Measurements from ENCODE around the gene GRK5.
A peak's percentile ranks its signal among the peaks of the same experiment; 100 is the strongest.

Gene GRK5

DNA sequence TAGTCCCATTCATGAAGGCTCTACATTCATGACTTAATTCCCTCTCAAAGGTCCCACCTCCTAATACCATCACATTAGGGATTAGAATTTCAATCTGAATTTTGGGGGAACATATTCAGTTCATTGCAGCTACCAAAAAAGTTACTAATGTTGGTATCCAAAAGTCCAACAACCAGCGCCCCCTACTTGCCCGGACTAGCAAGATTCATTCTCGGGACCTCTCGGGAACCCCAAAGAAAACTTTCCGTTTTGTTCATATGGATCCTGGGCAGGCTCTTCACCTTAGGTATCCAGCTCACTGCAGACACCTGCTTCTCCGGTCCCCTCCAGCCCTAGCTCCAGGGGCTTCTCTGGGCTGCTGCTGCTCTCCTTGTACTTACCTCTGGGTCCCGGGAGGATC is 8.9 kb upstream of the GRK5 start:
- DNase-seq (ENCODE audit: low read depth in 2 of 2) = peak in 1 of 2 experiments; percentile 29

DNA sequence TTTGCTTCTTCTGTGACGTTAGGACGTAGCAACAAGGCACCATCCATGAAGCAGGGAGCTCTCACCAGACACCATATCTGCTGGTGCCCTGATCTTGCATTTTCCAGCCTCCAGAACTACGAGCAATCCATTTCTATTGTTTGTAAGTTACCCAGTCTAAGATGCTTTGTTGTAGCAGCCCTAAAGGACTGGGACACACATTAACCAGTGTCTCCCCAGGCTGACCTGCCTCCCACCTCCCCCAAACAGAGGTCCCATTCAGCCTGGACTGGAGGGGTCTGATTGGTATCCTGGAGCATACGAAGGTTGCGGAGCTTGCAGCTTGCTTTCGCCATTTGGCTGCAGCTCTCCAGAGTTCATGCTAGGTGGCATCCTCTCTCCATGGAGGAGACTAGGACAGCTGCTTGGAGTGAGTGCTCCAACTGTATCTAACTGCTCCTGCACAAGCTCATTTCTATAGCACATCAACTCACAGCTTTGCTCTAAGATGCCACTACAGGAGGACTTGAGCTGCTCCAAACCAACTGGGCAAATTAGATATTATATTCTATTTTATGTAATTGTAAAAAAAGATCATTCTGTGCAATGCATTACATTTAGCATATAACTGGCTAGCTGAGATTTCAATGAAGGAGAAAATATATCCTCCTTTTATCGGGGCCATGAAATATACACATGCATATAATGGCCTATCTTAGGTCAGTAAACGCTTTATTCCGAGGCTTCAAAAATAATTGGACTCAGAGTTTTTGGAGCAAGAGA is 8.0 kb upstream of the GRK5 start:
- DNase-seq (ENCODE audit: low read depth in 2 of 2) = peak in 1 of 2 experiments; percentile 29

DNA sequence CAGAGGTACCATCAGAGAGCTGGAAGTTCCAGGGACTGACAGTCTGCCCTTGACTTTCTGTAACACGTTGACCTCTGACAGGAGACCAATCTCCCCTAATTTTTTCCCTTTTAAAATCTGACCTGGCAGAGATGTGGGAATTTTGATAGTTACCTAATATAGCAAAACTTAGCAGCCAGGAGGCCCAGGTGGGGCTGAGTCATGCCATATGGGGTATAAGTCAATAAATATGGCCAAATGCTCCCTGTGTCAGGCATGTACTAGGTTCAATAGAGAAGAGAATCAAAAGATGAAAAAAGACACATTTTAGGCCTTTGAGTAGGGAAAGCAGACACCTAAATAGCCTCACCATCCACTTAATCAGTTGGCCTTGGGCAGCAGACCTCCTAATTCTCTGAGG is 6.1 kb upstream of the GRK5 start:
- DNase-seq (ENCODE audit: low read depth in 2 of 2) = no peak

DNA sequence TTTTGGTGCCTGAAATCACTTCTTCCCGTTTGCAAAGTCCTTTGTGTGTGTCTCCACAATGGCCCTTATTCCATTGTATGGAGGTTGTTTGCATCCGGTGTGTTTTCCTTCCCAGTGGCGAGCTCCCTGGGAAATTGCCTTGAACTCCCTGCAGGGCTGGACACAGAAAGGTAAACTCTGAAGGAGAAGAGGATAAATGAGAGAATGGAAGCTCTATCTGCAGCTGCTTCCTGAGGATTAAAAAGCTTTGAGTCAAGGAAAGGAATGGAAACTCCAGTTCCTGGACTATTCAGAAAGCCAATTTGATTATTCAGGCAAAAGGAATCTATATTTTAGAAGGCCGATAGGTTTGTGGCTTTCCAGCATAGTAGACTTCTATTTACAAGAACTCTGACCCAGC is 4.4 kb upstream of the GRK5 start:
- no peak for DNase-seq (ENCODE audit: low read depth in 2 of 2)

DNA sequence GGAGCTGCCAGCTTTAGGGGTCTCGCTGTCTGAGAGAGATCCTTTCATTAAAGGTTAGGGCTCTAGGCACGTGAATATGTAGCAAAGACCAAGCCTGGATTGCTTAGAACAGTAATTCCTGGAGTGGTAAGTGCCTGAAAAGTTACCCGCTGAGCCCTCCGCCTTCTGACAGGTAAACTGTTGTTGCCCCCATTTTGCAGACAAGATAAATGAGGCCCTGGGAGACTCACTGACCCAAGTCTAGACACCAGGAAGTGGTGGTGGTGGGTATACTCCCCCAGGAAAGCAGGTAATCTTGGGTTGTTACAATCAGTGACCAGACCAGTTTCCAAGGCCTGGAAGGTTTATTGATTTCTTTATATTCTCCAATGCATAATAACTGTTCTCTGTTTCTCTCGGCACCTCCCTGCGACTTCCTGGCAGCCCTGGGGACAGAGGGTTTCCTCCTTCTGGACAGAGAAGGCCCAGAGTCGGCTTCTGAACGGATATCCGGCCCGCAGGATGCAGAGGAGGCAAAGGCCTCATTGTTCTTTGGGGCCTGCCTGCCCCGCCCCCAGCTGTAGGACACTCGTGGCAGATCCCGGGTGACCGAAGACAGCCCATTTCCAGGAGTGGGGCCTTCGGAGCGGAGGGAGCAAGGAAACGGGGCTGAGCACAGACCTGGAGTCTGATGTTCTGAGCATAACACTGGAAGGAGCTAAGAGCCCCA is 1.3 kb upstream of the GRK5 start:
- DNase-seq (ENCODE audit: low read depth in 2 of 2) = peak; percentile 22 to 40

DNA sequence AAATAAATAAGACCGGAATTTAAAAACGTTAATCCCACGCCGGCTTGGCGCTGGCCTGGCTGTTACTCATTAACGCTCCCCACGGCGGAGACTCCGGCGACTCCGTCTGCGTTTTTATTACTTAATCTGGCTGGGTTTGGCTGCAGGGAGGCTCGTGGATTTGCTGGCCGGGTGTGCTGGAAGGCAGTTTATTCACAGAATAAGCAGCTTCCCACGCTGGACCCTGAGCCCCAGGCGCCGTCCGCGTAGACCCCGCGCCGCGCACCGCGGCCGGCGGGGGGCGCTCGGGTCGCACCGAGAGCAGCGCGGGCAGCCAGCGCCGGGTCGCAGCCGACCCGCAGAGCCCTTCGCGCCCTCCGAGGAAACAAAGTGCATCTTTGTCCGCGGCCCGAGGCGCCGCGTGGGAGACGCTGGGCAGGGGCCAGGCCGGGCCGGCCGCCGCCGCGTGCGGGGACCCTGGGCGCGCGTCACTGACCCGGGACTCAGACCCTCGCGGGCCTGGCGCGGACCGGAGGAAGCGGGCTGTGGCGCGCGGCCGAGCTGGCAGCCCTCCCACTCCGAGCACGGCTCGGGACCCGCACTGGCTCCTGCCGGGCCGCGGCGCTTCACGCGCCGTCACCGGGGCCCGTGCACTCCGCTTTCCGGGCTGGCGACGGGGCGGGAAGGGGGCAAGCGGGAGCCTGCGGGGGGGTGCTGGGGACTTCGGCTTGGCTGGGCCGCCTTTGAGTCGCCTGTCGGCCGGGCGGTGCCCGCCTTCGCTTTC is 587 bp upstream of the GRK5 start:
- peak; percentile 46 to 55 for DNase-seq (ENCODE audit: low read depth in 2 of 2)

DNA sequence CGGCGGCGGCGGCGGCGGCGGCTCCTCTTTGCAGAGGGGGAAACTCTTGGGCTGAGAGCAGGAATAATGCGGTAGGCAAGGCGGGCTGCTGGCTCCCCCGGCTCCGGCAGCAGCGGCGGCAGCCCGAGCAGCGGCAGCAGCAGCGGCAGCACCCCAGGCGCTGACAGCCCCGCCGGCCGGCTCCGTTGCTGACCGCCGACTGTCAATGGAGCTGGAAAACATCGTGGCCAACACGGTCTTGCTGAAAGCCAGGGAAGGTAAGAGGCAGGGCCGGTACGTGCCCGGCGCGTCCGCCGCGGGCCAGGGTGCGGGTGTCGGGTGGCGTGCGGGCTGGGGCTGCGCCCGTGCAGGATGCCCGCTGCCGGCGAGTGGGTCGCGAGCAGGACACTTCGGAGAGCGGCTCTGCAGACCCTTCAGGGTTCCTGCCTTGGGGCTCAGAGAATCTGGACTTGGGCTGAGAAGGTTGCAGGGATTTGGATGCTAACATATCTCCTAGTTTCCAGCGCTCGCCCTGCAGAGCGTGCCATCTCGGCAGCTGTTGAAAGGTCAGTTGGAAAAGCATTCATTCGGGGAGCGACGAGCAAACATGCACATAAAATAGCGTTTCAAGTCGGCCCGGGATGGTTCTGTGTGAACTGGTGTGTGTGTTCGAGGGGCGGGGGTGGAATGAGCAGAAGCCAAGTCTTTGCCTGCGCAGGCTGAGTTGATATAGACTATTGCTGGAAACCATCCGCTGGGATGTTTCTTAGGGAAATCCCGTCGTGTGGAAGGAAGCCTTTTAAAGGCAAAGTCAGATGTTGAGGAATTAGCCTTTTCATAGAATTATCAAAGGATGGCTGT is 562 bp downstream of the GRK5 start:
- DNase-seq (ENCODE audit: low read depth in 2 of 2) = peak in 1 of 2 experiments; percentile 33

DNA sequence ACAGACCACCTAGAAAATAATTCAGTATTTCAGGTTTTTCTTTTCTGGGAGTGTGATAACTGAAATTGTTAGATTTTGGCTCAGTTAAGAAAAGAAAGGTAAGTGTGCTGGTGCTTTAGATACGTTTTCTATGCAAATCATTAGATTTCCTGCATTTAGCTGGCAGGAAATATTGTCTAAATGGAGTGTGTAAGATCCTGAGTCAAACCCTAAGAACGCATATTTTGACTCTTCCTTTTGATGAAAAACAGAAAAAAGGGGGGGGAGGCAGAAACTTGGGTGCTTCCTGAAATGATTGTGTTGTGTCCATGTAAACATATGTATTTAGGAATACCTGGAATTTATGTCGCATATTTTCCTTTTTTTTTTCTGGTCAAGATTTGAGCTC is 1.2 kb downstream of the GRK5 start:
- DNase-seq (ENCODE audit: low read depth in 2 of 2) = no peak

DNA sequence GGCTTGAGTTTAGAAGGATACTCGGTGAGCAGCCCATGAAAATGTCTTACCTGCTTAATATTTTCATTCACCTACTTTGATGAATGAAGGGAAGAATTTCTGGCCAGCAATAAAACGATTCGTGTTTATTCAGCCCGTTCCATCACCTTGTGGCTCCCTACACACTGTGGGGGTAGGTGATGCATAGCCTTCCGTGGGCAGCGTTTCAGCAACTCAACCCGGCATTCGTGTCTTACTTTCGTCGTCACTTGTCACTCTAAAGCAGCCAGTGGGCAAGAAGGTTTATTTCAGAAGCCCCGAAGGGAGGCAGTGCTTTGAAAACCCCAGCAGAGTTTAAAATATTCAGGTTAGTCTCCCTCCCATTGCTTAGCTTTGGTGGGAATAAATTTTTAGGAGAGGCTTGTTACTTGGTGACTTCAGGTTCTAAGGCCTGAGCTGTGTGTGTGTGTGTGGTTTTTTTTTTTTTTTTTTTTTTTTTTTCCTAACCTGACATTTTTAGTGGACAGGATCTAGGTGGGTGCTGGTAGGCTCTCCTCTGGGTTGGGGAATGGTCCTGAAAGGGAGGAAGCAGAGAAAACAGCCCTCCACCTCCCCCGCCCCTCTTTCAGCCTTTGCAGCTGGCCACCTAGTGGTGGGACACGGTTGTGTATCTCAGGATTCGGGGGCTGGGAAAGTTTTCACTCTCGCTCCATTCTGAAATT is 1.8 kb downstream of the GRK5 start:
- DNase-seq (ENCODE audit: low read depth in 2 of 2) = peak; percentile 43 to 56

DNA sequence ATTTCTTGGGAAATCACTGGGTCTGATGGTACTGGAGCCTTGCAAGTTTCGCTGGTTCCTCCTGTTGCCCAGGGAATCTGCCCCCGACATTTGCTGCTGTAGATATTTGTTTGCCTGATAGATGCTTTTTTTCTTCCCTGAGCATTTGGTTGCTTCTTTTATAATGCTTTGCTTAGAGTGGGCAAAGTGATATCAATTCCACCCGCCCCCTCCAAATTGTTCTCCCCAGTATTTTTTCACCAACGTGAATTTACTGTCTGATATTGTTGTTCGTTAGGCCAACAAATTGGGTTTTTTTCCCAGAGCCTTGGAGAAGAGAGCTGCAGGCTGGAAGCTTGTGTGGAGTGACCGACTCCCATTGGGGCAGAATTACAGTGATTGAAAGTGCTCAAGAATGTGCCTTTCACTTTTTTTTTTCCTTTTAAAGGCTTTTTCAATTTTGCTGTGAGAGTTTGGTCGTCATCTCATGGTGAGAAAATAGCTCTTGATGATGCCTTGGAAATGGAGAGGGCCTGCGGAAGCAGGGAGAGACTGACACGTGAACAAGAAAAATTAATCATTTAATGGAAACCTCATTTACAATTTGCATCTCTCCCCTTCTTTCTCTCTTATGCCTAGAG is 2.5 kb downstream of the GRK5 start:
- DNase-seq (ENCODE audit: low read depth in 2 of 2) = no peak

DNA sequence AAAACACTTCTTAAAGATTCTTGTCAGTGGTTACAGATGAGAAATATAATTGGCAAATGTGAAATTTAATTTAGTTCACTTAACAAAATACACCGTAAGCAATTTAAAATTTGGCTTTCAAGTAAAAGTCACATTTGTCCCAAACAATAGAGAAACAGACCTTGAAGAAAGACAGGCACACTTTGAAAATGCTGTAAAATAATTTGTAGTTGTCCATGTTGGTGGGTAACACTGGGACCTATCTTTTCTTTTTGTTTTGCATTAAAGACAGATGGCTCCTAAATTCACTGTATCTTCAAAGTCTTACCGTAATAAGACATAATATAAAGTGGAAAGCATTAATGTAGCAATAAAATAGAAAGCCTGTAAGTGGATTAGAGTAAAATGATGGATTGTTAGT is 3.3 kb downstream of the GRK5 start:
- no peak for DNase-seq (ENCODE audit: low read depth in 2 of 2)

DNA sequence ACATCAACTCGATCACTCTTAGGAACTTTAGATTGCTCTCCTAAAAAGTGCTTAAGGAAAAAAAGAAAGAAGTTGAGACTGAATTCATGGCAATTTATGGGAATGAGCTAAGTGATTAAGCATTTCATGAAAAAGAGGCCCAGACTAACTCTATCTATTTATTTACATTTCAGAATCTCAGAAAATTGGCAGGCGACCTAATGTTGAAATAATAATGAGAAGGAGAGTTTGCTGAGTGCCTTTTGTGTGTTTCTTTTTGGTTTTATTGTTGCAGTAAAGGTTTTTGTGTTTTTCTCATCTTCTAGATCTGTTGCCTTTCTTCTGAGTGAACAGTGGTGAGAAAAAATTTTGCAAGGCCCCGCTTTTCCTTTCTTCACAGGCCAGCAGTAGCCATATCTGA is 3.8 kb downstream of the GRK5 start:
- DNase-seq (ENCODE audit: low read depth in 2 of 2) = no peak

DNA sequence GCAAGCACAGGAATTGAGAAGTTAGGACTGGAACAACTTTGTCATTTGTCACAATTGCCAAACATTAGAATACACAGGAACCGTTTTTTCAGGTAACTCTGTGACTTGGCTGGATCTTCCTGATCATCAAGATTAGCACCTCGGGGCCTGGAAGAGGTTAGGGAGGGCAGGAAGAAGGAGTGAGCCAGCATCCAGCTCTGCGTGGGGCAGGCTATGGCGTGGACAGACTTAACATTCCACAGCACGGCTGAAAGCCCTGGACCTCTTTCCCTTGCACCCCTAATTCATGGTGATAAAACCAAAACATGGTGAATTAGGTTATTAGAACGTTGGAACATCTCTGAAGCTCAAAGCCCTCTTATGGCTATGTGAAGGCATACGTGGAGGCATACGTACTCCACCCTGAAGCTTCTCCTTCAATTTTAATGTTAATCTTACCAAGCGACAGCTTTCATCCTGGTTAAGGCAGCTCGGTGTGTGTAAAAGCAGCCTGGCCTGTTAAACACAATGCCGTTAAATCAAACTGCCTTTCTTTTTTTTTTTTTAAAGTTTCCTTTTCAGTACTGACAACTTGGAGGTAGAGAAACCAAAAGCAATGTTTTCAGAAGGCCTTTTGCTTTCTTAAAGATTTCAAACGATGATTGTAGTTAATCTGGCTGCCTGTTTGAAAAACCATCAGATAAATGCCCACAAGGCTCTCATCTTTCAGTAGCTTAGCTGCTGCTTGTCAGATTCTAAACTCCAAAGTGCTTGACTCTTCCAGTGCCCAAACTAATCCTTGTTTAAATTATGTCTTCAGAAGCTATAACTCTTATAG is 4.5 kb downstream of the GRK5 start:
- DNase-seq (ENCODE audit: low read depth in 2 of 2) = no peak

DNA sequence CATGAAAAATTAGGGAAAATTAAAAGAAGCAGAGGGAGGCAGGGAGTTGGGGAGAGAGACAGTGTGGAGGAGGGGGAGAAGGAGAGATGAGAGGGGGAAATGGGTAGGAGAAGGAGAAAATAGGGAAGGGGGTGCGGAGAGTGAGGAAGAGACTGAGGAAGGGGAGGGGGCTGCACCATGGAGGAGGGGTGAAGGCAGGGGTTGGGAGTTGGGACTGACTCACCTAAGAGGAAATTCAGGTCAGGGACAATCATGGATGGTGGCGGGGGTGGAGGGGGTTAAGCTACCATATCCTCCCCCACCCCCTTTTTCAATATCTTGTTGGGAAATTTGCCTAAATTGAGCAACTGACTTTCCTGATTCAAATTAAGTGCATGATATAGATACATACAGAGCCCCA is 8.0 kb downstream of the GRK5 start:
- DNase-seq (ENCODE audit: low read depth in 2 of 2) = no peak

DNA sequence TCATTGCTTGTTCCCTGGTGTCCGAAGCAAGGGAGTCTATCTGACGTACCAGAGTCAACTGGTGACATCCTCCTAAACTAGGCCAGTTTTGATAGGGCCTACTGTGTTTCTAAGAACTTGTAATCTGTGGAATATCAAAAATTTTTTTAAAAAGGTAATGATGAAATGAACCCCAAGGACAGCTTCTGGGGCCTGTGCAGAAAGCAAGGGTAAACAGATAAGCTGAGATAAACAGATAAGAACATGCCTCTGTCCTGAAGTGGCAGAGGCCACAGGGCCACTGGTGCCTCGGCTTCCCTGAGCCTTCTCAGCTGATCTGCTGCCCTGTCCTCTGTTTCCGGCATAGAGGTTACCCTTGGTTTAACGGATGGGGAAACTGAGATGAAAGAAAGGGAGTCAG is 8.8 kb downstream of the GRK5 start:
- no peak for DNase-seq (ENCODE audit: low read depth in 2 of 2)

DNA sequence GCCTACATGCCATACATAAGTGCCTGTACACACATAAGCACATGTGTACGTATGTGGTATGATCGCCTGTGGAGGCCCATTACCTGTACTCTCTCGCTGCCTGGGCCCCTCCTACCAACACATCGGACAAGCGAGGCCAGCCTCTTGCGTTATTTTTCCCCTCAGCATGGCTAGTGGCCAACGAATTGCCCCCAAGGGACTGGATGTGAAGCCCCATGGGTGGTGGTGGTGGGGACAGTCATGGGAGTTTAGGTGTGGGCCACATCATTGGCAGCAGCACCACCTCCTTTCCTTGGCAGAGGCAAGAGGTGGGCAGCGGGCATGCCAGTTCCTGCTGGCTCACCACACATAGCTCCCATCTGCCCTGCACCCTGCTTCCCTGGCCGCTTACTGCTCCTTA is 10.0 kb downstream of the GRK5 start:
- no peak for DNase-seq (ENCODE audit: low read depth in 2 of 2)

DNA sequence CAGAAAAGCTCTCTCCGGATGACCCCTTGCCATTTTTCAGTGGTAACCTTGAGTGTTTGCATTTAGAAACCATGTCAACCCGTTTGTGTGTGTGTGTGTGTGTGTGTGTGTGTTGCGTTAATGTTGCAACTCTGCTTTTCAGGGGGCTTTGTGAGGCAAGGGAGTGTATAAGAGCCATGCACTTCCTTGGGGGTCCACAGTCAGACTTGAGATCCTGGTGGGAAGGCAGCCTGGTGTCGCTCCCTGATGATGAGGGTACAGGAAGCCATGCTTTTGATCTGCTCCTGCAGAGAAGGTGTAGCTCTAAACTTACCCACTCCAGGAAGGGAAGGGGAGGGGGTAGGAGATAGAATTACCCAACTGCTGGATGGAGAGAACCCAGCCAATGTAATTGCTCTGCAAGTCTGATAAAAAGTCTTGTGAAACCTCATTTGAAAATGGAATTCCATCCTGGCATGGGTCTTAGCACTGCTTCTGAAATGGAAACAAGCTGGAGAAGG is 10.7 kb downstream of the GRK5 start:
- no peak for DNase-seq (ENCODE audit: low read depth in 2 of 2)

DNA sequence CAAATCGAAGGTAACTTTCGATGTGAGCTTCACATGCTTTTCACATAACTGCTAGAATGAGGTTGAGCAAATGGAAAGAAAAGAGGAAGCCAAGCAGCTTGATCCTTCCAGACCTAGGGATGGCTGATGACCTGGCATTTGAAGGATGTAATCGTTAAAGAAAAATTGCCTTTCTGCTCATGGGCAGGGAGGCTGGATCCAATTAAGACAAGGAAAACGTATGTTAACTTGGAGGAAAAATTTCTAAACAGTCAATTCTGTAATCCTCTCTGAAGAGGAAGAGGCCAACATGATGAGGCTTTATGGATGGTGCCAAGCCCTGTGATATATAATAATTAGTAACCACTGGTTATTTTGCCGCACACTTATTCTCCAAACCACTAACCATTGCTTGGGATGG is 12.5 kb downstream of the GRK5 start:
- DNase-seq (ENCODE audit: low read depth in 2 of 2) = no peak

DNA sequence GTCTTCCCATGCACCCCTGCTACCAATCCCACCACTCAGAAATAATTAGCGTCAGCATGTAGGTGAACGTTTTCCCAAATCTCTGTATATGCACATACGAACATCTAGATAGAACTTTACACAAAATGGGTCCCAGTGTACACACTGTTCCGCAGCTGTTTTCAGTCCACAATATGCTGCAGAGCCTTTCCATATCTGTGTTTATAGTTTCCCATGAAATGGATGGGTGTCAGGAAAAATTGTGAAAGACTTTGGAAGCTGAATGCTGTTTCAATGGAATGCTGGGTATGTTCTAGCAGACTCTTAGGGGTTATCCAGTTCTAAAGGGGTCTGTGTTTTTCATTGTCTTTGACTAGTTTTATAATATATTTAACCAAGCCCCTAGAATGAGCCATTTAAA is 13.8 kb downstream of the GRK5 start:
- DNase-seq (ENCODE audit: low read depth in 2 of 2) = no peak

DNA sequence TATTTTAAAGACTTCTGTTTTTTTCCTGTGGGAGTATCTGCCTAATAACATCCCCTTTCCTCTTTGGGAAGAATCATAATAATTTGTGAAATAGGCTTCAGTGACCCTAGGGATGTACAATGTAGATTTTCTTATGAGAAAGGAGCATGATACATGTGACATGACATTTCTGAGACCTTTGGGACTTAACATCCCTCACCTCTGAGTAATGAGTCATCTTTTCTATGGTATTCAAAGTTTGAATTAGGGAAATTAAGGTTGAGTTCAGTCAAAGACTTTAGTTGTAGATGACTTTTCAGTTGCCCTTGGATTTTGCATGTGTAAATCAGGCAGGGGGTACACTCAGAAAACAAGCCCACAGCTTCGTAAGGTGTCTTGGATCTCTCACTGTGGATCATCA is 14.3 kb downstream of the GRK5 start:
- no peak for DNase-seq (ENCODE audit: low read depth in 2 of 2)
